ENCODE results near the gene ATP11A. TPM values are rescaled to one million over a fixed set of nuclear protein-coding genes. Genes with fewer than 3 reads are reported as not detected.

Gene ATP11A
- total RNA-seq, 1 experiment from 2014 or later: 41.2 TPM

DNA sequence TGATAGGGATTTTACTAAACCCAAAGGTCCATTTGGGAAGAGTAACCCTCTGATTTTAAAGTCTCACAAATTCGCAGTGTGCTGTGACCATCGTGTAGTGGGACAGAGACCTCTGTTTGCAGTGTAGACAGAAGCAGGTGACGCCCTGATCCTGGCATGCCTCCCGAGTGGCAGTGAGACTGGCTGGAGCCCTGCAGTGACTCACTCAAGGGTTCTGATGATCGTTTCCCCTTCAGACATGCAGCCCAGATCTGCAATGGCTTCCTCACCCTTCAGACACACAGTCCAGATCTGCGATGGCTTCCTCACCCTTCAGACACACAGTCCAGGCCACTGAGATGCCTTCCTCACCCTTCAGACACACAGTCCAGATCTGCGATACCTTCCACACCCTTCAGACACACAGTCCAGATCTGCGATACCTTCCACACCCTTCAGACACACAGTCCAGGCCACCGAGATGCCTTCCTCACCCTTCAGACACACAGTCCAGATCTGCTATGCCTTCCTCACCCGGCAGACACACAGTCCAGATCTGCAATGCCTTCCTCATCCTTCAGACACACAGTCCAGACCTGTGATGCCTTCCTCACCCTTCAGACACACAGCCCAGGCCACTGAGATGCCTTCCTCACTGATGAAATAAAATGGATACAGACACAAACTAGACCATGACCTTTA, 125.2 kb downstream of the ATP11A start:
- Mint-ChIP-seq H3K27ac (ENCODE audit: low read depth, unreplicated experiment) (no peak overlapping the region), H3K36me3 (ENCODE audit: insufficient read depth, unreplicated experiment) (peaks cover 38% of the 10 kb centered on the region), H3K4me3 (ENCODE audit: unreplicated experiment) (no peak overlapping the region), H3K4me1 (ENCODE audit: insufficient read depth, unreplicated experiment) (no peaks in the 10 kb centered on the region), H3K27me3 (ENCODE audit: insufficient read depth, unreplicated experiment) (no peaks in the 10 kb centered on the region), H3K9me3 (ENCODE audit: unreplicated experiment) (no peaks in the 10 kb centered on the region)
- CTCF ChIA-PET: interaction anchor here (0.8 kb wide), 1 partner anchor 103 kb away, joined by 6 read pairs; no protein-coding TSS in a partner anchor
- TF ChIP-seq, protein P1, sequence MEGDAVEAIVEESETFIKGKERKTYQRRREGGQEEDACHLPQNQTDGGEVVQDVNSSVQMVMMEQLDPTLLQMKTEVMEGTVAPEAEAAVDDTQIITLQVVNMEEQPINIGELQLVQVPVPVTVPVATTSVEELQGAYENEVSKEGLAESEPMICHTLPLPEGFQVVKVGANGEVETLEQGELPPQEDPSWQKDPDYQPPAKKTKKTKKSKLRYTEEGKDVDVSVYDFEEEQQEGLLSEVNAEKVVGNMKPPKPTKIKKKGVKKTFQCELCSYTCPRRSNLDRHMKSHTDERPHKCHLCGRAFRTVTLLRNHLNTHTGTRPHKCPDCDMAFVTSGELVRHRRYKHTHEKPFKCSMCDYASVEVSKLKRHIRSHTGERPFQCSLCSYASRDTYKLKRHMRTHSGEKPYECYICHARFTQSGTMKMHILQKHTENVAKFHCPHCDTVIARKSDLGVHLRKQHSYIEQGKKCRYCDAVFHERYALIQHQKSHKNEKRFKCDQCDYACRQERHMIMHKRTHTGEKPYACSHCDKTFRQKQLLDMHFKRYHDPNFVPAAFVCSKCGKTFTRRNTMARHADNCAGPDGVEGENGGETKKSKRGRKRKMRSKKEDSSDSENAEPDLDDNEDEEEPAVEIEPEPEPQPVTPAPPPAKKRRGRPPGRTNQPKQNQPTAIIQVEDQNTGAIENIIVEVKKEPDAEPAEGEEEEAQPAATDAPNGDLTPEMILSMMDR (IDR thresholded peaks at IDR 0.05; ENCODE audit: unreplicated experiment): no peak
- BruUV-seq (replicated peaks): no TSS peak
- peak; percentile 17 for DNase-seq (ENCODE audit: unreplicated experiment)
- intact Hi-C loops (cut with micrococcal nuclease): no loop called here
- POLR2A ChIA-PET: no interaction called here

DNA sequence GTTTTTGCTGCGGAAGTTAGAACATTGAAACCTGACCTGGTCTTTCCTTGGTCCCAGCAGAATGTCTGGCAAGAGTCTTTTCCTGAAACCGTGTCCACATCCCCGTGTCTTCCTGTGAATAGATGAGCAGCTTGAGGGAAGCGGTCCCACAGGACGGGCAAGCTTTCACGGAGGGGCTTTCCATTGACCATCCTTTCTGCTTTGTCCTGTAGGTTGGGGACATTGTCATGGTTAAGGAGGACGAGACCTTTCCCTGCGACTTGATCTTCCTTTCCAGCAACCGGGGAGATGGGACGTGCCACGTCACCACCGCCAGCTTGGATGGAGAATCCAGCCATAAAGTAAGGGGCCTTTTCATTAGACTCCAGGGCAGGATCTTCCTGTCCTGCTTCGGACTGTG, 126.0 kb downstream of the ATP11A start:
- TF ChIP-seq, protein P1 (IDR thresholded peaks at IDR 0.05; ENCODE audit: unreplicated experiment): no peak
- H3K4me3 Mint-ChIP-seq (ENCODE audit: unreplicated experiment): no peak overlapping the region
- H3K27me3 Mint-ChIP-seq (ENCODE audit: insufficient read depth, unreplicated experiment): no peaks in the 10 kb centered on the region
- intact Hi-C loops (cut with micrococcal nuclease): no loop called here
- no peaks in the 10 kb centered on the region for H3K9me3 Mint-ChIP-seq (ENCODE audit: unreplicated experiment)
- ChIA-PET CTCF (interaction anchor here (0.8 kb wide), 1 partner anchor 104 kb away, joined by 6 read pairs; no protein-coding TSS in a partner anchor), POLR2A (no interaction called here)
- H3K4me1 Mint-ChIP-seq (ENCODE audit: insufficient read depth, unreplicated experiment): no peaks in the 10 kb centered on the region
- DNase-seq (ENCODE audit: unreplicated experiment): no peak
- no TSS peak for BruUV-seq (replicated peaks)
- peaks cover 37% of the 10 kb centered on the region for H3K36me3 Mint-ChIP-seq (ENCODE audit: insufficient read depth, unreplicated experiment)
- no peak overlapping the region for H3K27ac Mint-ChIP-seq (ENCODE audit: low read depth, unreplicated experiment)

DNA sequence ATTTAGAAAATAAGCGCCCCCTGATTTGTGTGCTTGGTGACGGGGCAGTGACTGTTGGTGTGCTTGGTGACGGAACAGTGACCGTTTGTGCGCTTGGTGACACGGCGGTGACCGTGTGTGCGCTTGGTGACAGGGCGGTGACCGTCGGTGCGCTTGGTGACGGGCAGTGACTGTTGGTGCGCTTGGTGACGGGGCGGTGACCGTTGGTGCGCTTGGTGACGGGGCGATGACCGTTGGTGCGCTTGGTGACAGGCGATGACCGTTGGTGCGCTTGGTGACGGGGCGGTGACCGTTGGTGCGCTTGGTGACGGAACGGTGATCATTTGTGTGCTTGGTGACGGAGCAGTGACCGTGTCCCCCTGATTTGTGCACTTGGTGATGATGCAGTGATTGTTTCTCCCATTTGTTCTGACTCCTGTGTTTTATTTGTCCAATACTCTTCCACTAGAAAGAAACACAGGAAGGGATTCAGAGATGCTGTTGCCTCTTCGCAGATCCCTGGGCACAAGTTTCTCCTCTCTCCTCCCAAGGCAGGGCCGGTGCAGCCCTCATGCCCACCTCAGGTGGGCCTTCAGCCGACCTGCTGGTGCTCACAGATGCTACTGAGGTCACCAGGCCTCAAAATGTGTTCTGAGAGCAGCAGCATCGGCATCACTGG, 128.3 kb downstream of the ATP11A start:
- Mint-ChIP-seq H3K27me3 (ENCODE audit: insufficient read depth, unreplicated experiment) (no peaks in the 10 kb centered on the region), H3K27ac (ENCODE audit: low read depth, unreplicated experiment) (no peak overlapping the region), H3K9me3 (ENCODE audit: unreplicated experiment) (no peaks in the 10 kb centered on the region), H3K36me3 (ENCODE audit: insufficient read depth, unreplicated experiment) (peaks cover 31% of the 10 kb centered on the region), H3K4me1 (ENCODE audit: insufficient read depth, unreplicated experiment) (no peaks in the 10 kb centered on the region), H3K4me3 (ENCODE audit: unreplicated experiment) (no peak overlapping the region)
- no peak for DNase-seq (ENCODE audit: unreplicated experiment)
- intact Hi-C loops (cut with micrococcal nuclease): no loop called here
- TF ChIP-seq, protein P1 (IDR thresholded peaks at IDR 0.05; ENCODE audit: unreplicated experiment): no peak
- BruUV-seq (replicated peaks): no TSS peak
- ChIA-PET POLR2A (no interaction called here), CTCF (no interaction called here)

DNA sequence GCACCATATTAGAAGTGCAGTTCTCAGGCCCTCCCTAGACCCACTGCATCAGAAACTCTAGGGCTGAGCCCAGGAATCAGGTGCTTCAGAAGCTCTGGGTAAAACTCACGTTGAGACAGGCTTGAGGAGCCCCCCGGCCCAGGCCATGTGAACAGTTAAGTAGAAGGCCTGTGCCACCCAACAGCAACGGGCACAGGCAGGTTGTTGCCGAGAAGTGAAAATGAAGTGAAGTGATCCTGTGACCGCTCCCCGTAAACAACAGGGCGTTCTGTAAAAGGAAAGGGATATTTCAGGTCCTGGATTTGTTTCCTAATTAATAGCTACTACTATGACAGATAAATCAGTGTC, 128.8 kb downstream of the ATP11A start:
- TF ChIP-seq, protein P1 (IDR thresholded peaks at IDR 0.05; ENCODE audit: unreplicated experiment): no peak
- BruUV-seq (replicated peaks): no TSS peak
- no peak overlapping the region for H3K4me3 Mint-ChIP-seq (ENCODE audit: unreplicated experiment)
- no peaks in the 10 kb centered on the region for H3K4me1 Mint-ChIP-seq (ENCODE audit: insufficient read depth, unreplicated experiment)
- peaks cover 28% of the 10 kb centered on the region for H3K36me3 Mint-ChIP-seq (ENCODE audit: insufficient read depth, unreplicated experiment)
- ChIA-PET POLR2A (interaction anchor here (0.8 kb wide), 1 partner anchor 11 kb away, joined by 3 read pairs; no protein-coding TSS in a partner anchor), CTCF (no interaction called here)
- no peaks in the 10 kb centered on the region for H3K27me3 Mint-ChIP-seq (ENCODE audit: insufficient read depth, unreplicated experiment)
- intact Hi-C loops (cut with micrococcal nuclease): no loop called here
- H3K27ac Mint-ChIP-seq (ENCODE audit: low read depth, unreplicated experiment): no peak overlapping the region
- DNase-seq (ENCODE audit: unreplicated experiment): no peak
- H3K9me3 Mint-ChIP-seq (ENCODE audit: unreplicated experiment): no peaks in the 10 kb centered on the region

Data from MCF 10A (cell line).